HUES6 (cell line): Measurements from ENCODE around the gene FLOT1.
"Not testable (repeated sequence)": the region's sequence is repeated elsewhere in the genome, so short reads cannot be mapped to it uniquely, and the experiment has no call there.

Experiments
- H3K27ac ChIP-seq: 2 replicates; pipeline ENCODE4 v1.7.0; 2013; ENCODE audit warnings: low read depth, mild to moderate bottlenecking, low read length, inconsistent platforms
- H3K27me3 ChIP-seq: 2 replicates; pipeline ENCODE4 v1.6.1; 2013; ENCODE audit warnings: low read length; ENCODE audit not compliant: control insufficient read depth, insufficient read depth
- H3K36me3 ChIP-seq: 2 replicates; pipeline ENCODE4 v1.6.1; 2013; ENCODE audit warnings: low read length; ENCODE audit not compliant: control insufficient read depth, insufficient read depth
- H3K4me1 ChIP-seq: 2 replicates; pipeline ENCODE4 v1.6.1; 2013; ENCODE audit warnings: low read length; ENCODE audit not compliant: control insufficient read depth, insufficient read depth
- H3K4me3 ChIP-seq: 2 replicates; pipeline ENCODE4 v1.5.1; 2013; ENCODE audit warnings: low read depth, low read length
- H3K9ac ChIP-seq: one replicate; pipeline ENCODE4 v1.6.1; 2013; ENCODE audit warnings: mild to moderate bottlenecking, low read length
- H3K9me3 ChIP-seq: 2 replicates; pipeline ENCODE4 v1.6.1; 2013; ENCODE audit warnings: low read depth, low read length; ENCODE audit not compliant: control insufficient read depth, insufficient read depth

Gene FLOT1

GRCh38 chr6:30757261-30757904 lies 14.9 kb upstream of the FLOT1 start:
- H3K36me3 ChIP-seq = no peaks in the 10 kb centered on the region
- H3K4me3 ChIP-seq = no peak overlapping the region
- peaks cover 23% of the 10 kb centered on the region; the same call in 1 of the 2 replicates for H3K4me1 ChIP-seq
- H3K9ac ChIP-seq = no peak overlapping the region
- H3K27me3 ChIP-seq = no peaks in the 10 kb centered on the region
- no peaks in the 10 kb centered on the region for H3K9me3 ChIP-seq
- H3K27ac ChIP-seq = no peak overlapping the region

- H3K27me3 ChIP-seq, H3K9me3 ChIP-seq, H3K4me3 ChIP-seq, H3K27ac ChIP-seq, H3K36me3 ChIP-seq, H3K9ac ChIP-seq: not testable (repeated sequence)
- peaks cover 23% of the 10 kb centered on the region; the same call in 1 of the 2 replicates for H3K4me1 ChIP-seq
Observed at GRCh38 chr6:30756405-30757003, 14.0 kb upstream of the FLOT1 start.

DNA sequence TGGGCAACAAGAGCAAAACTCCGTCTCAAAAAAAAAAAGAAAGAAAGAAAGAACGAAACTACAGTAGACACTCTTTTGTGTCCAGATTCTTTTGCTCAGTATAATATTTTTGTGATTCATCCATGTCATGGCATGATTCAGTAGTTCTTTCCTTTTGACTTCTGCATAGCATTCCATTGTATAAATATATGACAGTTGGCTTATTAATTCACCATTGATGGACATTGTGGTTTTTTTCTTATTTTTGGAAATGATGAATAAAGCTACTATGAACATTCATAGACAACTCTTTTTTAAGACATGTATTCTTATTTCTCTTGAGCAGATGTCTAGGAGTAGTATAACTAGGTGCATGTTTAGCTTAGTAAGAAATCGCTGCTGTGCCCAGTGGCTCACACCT lies 12.1 kb upstream of the FLOT1 start:
- no peaks in the 10 kb centered on the region for H3K27me3 ChIP-seq
- H3K27ac ChIP-seq = no peak overlapping the region
- H3K9ac ChIP-seq = no peak overlapping the region
- H3K36me3 ChIP-seq = no peaks in the 10 kb centered on the region
- H3K4me1 ChIP-seq = peaks cover 19% of the 10 kb centered on the region; the same call in 1 of the 2 replicates
- H3K4me3 ChIP-seq = no peak overlapping the region
- no peaks in the 10 kb centered on the region for H3K9me3 ChIP-seq

- H3K9ac ChIP-seq = peak overlapping the region; percentile 7
- H3K27me3 ChIP-seq = no peaks in the 10 kb centered on the region
- H3K4me1 ChIP-seq = peaks cover 22% of the 10 kb centered on the region
- no peak overlapping the region for H3K4me3 ChIP-seq
- H3K36me3 ChIP-seq = no peaks in the 10 kb centered on the region
- H3K27ac ChIP-seq = peak overlapping the region; percentile 9; the same call in 1 of the 2 replicates
- no peaks in the 10 kb centered on the region for H3K9me3 ChIP-seq
Observed at GRCh38 chr6:30752157-30752927, 9.9 kb upstream of the FLOT1 start.

GRCh38 chr6:30750379-30750668 lies 7.8 kb upstream of the FLOT1 start:
- no peaks in the 10 kb centered on the region for H3K9me3 ChIP-seq
- no peaks in the 10 kb centered on the region for H3K27me3 ChIP-seq
- H3K4me1 ChIP-seq = peaks cover 24% of the 10 kb centered on the region
- H3K9ac ChIP-seq = no peak overlapping the region
- H3K27ac ChIP-seq = no peak overlapping the region
- no peaks in the 10 kb centered on the region for H3K36me3 ChIP-seq
- no peak overlapping the region for H3K4me3 ChIP-seq

DNA sequence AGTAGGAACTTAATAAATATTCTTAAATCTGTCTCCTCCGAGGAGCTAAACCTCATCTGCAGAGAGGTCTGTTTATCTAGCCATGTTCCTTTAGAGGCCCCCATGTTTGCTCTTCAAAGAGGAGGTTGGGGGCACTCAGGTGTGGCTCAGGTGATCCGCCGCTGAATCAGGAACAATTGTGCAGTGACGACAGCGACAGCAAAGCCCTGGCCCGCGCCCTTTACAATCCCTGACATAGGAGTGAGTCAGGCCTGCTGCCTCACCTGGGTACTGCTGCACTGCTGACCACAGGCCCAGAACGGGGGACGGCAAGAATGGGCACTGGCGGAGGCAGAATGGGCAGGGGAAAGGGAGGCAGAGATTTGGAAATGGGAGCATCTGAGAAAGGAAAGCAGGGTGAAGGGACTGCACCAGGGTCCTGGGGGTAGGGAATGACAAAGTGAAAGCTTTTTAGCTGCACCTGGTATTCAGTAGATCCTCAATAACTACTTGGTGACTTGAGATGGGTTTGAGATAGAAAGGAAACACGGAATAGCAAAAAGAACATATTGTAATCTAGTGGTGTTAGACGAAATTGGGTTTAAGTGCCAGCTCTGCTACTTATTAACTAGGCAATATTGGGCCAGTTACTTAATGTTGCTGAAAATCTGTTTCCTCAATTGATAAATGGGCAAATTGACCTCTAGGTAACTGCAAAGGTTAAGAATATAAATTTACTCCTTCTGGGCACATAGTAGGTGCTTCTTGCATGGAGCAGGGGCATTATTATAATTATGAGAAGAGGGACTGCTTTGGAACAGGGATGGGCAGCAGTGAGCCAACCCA lies 7.3 kb upstream of the FLOT1 start:
- H3K36me3 ChIP-seq = no peaks in the 10 kb centered on the region
- H3K27me3 ChIP-seq = no peaks in the 10 kb centered on the region
- no peak overlapping the region for H3K27ac ChIP-seq
- H3K4me1 ChIP-seq = peaks cover 29% of the 10 kb centered on the region
- H3K9me3 ChIP-seq = no peaks in the 10 kb centered on the region
- H3K4me3 ChIP-seq = no peak overlapping the region
- H3K9ac ChIP-seq = no peak overlapping the region

DNA sequence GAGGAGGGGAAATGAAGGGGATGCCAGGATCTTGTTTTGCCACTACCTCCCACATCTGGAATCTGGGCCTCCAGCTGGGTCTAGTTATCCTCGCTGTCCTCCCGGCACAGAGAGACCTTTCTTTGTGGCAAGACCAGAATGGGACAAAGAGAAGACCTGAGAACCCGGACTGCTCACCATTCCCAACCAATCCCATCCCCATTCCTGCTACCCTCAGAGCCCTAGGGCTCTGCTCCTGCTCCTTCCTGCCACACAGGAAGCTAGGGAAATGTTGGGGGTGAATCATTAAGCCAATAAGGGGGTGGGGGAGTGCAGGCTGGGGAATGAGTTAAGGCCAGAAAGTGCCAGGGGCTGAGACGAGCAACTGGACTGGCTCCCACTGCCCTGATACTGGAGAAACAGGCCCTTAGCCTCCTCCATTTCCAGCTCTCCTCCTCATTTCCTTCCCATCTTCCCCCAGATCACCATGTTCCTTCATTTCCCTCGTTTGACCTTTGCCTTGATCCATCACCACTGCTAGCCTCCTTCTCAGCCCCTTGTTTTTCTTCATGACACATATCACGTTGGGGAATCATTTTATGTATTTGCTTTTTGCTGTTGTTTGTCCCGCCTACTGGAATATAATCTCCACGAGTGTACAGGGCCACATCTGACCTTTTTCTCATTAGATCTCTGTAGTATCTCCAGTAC lies 6.5 kb upstream of the FLOT1 start:
- Histone ChIP-seq H3K36me3 (peaks cover under 1% of the 10 kb centered on the region; the same call in 1 of the 2 replicates), H3K4me1 (peaks cover 29% of the 10 kb centered on the region), H3K9ac (no peak overlapping the region), H3K9me3 (no peaks in the 10 kb centered on the region), H3K27me3 (no peaks in the 10 kb centered on the region), H3K27ac (no peak overlapping the region), H3K4me3 (no peak overlapping the region)

- peaks cover 28% of the 10 kb centered on the region for H3K4me1 ChIP-seq
- H3K4me3 ChIP-seq = no peak overlapping the region
- no peak overlapping the region for H3K27ac ChIP-seq
- peaks cover 9% of the 10 kb centered on the region; the same call in 1 of the 2 replicates for H3K36me3 ChIP-seq
- no peaks in the 10 kb centered on the region for H3K9me3 ChIP-seq
- H3K9ac ChIP-seq = no peak overlapping the region
- no peaks in the 10 kb centered on the region for H3K27me3 ChIP-seq
Observed at GRCh38 chr6:30747902-30748769, 5.6 kb upstream of the FLOT1 start.

- Histone ChIP-seq H3K27ac (no peak overlapping the region), H3K9me3 (no peaks in the 10 kb centered on the region), H3K27me3 (no peaks in the 10 kb centered on the region), H3K4me3 (no peak overlapping the region), H3K9ac (no peak overlapping the region), H3K36me3 (peaks cover 12% of the 10 kb centered on the region; the same call in 1 of the 2 replicates), H3K4me1 (peaks cover 20% of the 10 kb centered on the region)
Observed at GRCh38 chr6:30747300-30747687, 4.8 kb upstream of the FLOT1 start.
